ENCODE results near the gene SSBP2.

The SSBP2 gene

GRCh38 chr5:81650987-81651386, 99.9 kb downstream of the SSBP2 start:
- TF ChIP-seq CTCF (IDR thresholded peaks at IDR 0.05; ENCODE audit: low read depth, low read length, missing control alignments) = no peak
- DNase-seq (ENCODE audit: extremely low read depth, low read depth) = no peak
- H3K4me3 ChIP-seq (replicated peaks; ENCODE audit: low read depth, low read length) = no peak overlapping the region

- no peak for TF ChIP-seq CTCF (IDR thresholded peaks at IDR 0.05; ENCODE audit: low read depth, low read length, missing control alignments)
- DNase-seq (ENCODE audit: extremely low read depth, low read depth) = no peak
- no peak overlapping the region for H3K4me3 ChIP-seq (replicated peaks; ENCODE audit: low read depth, low read length)
These were observed 104.4 kb downstream of the SSBP2 start for GRCh38 chr5:81646469-81646995.

- TF ChIP-seq CTCF (IDR thresholded peaks at IDR 0.05; ENCODE audit: low read depth, low read length, missing control alignments) = no peak
- no peak overlapping the region for H3K4me3 ChIP-seq (replicated peaks; ENCODE audit: low read depth, low read length)
- no peak for DNase-seq (ENCODE audit: extremely low read depth, low read depth)
These were observed 108.7 kb downstream of the SSBP2 start for GRCh38 chr5:81642210-81642609.

GRCh38 chr5:81639556-81639955, 111.3 kb downstream of the SSBP2 start:
- no peak for DNase-seq (ENCODE audit: extremely low read depth, low read depth)
- H3K4me3 ChIP-seq (replicated peaks; ENCODE audit: low read depth, low read length) = no peak overlapping the region
- no peak for TF ChIP-seq CTCF (IDR thresholded peaks at IDR 0.05; ENCODE audit: low read depth, low read length, missing control alignments)

GRCh38 chr5:81638471-81638870, 112.4 kb downstream of the SSBP2 start:
- no peak overlapping the region for H3K4me3 ChIP-seq (replicated peaks; ENCODE audit: low read depth, low read length)
- DNase-seq (ENCODE audit: extremely low read depth, low read depth) = no peak
- TF ChIP-seq CTCF (IDR thresholded peaks at IDR 0.05; ENCODE audit: low read depth, low read length, missing control alignments) = no peak

- no peak overlapping the region for H3K4me3 ChIP-seq (replicated peaks; ENCODE audit: low read depth, low read length)
- TF ChIP-seq CTCF (IDR thresholded peaks at IDR 0.05; ENCODE audit: low read depth, low read length, missing control alignments) = no peak
- DNase-seq (ENCODE audit: extremely low read depth, low read depth) = no peak
These were observed 117.0 kb downstream of the SSBP2 start for GRCh38 chr5:81633891-81634290.

GRCh38 chr5:81633471-81633870, 117.4 kb downstream of the SSBP2 start:
- no peak for TF ChIP-seq CTCF (IDR thresholded peaks at IDR 0.05; ENCODE audit: low read depth, low read length, missing control alignments)
- H3K4me3 ChIP-seq (replicated peaks; ENCODE audit: low read depth, low read length) = no peak overlapping the region
- no peak for DNase-seq (ENCODE audit: extremely low read depth, low read depth)

All from HFF-Myc (cell line).